Testis (tissue), 3 donors: Measurements from ENCODE around the gene RNF212. TPM values are rescaled to one million over a fixed set of nuclear protein-coding genes. Genes with fewer than 3 reads are reported as not detected.

Experiments
- DNase-seq: peaks from one replicate; pipeline ENCODE4 v3.0.0-alpha.2; 2019
- H3K27ac ChIP-seq, 2 donors: fragments of 200-600 bp; sonication (generic); one replicate each; pipeline ENCODE4 v1.5.1; 2019
- H3K27me3 ChIP-seq: fragments of 200-600 bp; sonication (generic); one replicate; pipeline ENCODE4 v1.5.1; 2019
- H3K36me3 ChIP-seq: fragments of 200-600 bp; sonication (generic); one replicate; pipeline ENCODE4 v1.5.1; 2017; ENCODE audit warnings: low read depth; ENCODE audit errors: missing control alignments
- H3K4me1 ChIP-seq: fragments of 200-600 bp; sonication (generic); one replicate; pipeline ENCODE4 v1.5.1; 2019
- H3K4me3 ChIP-seq, 2 donors: fragments of 200-600 bp; sonication (generic); one replicate each; pipeline ENCODE4 v1.5.1; 2017 to 2019
- H3K9me3 ChIP-seq: fragments of 200-600 bp; sonication (generic); one replicate; pipeline ENCODE4 v1.5.1; 2017
- CTCF ChIP-seq, 3 experiments: fragments of 450-650 bp in 2 of 3; fragments of 200-600 bp in 1 of 3; sonication (generic) in 1 of 3; IDR thresholded peaks; one replicate each; pipeline ENCODE4 v1.5.1; 2016 to 2019; ENCODE audit warnings: antibody characterized with exemption in 3 of 3, mild to moderate bottlenecking in 2 of 3, moderate library complexity in 1 of 3
- POLR2A ChIP-seq: fragments of 450-650 bp; IDR thresholded peaks from one replicate; pipeline ENCODE4 v1.6.1; 2017; ENCODE audit warnings: antibody characterized with exemption, mild to moderate bottlenecking, moderate library complexity
- WGBS, 2 donors: methylation state at CpG; one replicate each; pipeline ENCODE4 v1.1.5; 2018; 5-methylcytosine and 5-hydroxymethylcytosine counted together
- intact Hi-C: fragments of 100-400 bp; cut with DNase I; formaldehyde crosslinking; loops from one replicate; pipeline ENCODE4 v1.15.1; 2023; ENCODE audit warnings: low total_unique reads
- polyA plus RNA-seq: library from polyadenylated mRNA; stranded (reverse); fragments of 350-450 nt; fragmentation: Illumina TruSeq; extraction: RNeasy Lipid Tissue Mini Kit (QIAGEN cat#74804); gene quantifications from one replicate; pipeline ENCODE4 v1.2.3, GENCODE V29; 2014; ENCODE audit warnings: low read depth, low replicate concordance; ENCODE audit not compliant: insufficient read depth
- total RNA-seq, 2 donors: library from RNA; depleted of rRNA; stranded (reverse); fragments of >200 nt; gene quantifications; one replicate each; pipeline ENCODE4 v1.2.3, GENCODE V29; 2016

RNF212 gene
- total and polyA plus RNA-seq, 3 donors from 2014 or later: 21.0 to 40.3 (median 33.6) TPM

GRCh38 chr4:1150875-1151274 is 37.5 kb upstream of the RNF212 start:
- WGBS, 2 donors: 73 to 100% methylated on average over 1 to 3 of the region's 3 CpGs
- no peak overlapping the region for H3K4me3 ChIP-seq
- H3K36me3 ChIP-seq: no peaks in the 10 kb centered on the region
- no peaks in the 10 kb centered on the region for H3K4me1 ChIP-seq
- H3K27me3 ChIP-seq: no peaks in the 10 kb centered on the region
- no peak for DNase-seq
- no peak overlapping the region for H3K27ac ChIP-seq
- no peaks in the 10 kb centered on the region for H3K9me3 ChIP-seq
- intact Hi-C loops: no loop called here
- TF ChIP-seq POLR2A (no peak), CTCF (IDR thresholded peaks at IDR 0.05) (no peak)

- WGBS, 2 donors: 82 to 90% methylated on average over 1 of the region's 1 CpG
- DNase-seq: no peak
- no peak overlapping the region for H3K27ac ChIP-seq
- H3K4me1 ChIP-seq: no peaks in the 10 kb centered on the region
- intact Hi-C loops: no loop called here
- H3K4me3 ChIP-seq: no peak overlapping the region
- no peaks in the 10 kb centered on the region for H3K9me3 ChIP-seq
- no peak for TF ChIP-seq CTCF (IDR thresholded peaks at IDR 0.05)
- H3K36me3 ChIP-seq: no peaks in the 10 kb centered on the region
- no peaks in the 10 kb centered on the region for H3K27me3 ChIP-seq
Observed at GRCh38 chr4:1139860-1140259, 26.5 kb upstream of the RNF212 start.

- intact Hi-C loops: no loop called here
Observed at GRCh38 chr4:1137850-1138249, 24.5 kb upstream of the RNF212 start.

GRCh38 chr4:1137063-1137776 is 23.9 kb upstream of the RNF212 start:
- Histone ChIP-seq H3K27me3 (no peaks in the 10 kb centered on the region), H3K4me1 (no peaks in the 10 kb centered on the region), H3K9me3 (no peaks in the 10 kb centered on the region), H3K27ac (no peak overlapping the region), H3K4me3 (no peak overlapping the region), H3K36me3 (no peaks in the 10 kb centered on the region)
- TF ChIP-seq CTCF (IDR thresholded peaks at IDR 0.05): no peak
- TF ChIP-seq POLR2A: no peak
- WGBS, 2 donors: 76 to 85% methylated on average over 8 of the region's 8 CpGs
- intact Hi-C loops: no loop called here
- DNase-seq: no peak

More at GRCh38 chr4:1137850-1138249, 24.5 kb upstream of the RNF212 start:
- Histone ChIP-seq H3K4me3 (no peak overlapping the region), H3K27me3 (no peaks in the 10 kb centered on the region), H3K27ac (no peak overlapping the region), H3K9me3 (no peaks in the 10 kb centered on the region), H3K4me1 (no peaks in the 10 kb centered on the region), H3K36me3 (no peaks in the 10 kb centered on the region)
- TF ChIP-seq CTCF (IDR thresholded peaks at IDR 0.05): no peak
- no peak for TF ChIP-seq POLR2A
- no peak for DNase-seq
- WGBS, 2 donors: 90 to 98% methylated on average over 2 of the region's 2 CpGs

GRCh38 chr4:1136048-1136447 is 22.7 kb upstream of the RNF212 start:
- no peak overlapping the region for H3K4me3 ChIP-seq
- TF ChIP-seq POLR2A (no peak), CTCF (IDR thresholded peaks at IDR 0.05) (no peak)
- H3K4me1 ChIP-seq: no peaks in the 10 kb centered on the region
- DNase-seq: no peak
- H3K27me3 ChIP-seq: no peaks in the 10 kb centered on the region
- no peaks in the 10 kb centered on the region for H3K9me3 ChIP-seq
- WGBS, 2 donors: 71 to 76% methylated on average over 4 of the region's 4 CpGs
- H3K27ac ChIP-seq: no peak overlapping the region
- intact Hi-C loops: no loop called here
- no peaks in the 10 kb centered on the region for H3K36me3 ChIP-seq
